Measurements from ENCODE around the gene ZSCAN5C.

ZSCAN5C gene

GRCh38 chr19:56158170-56158757, 43.8 kb upstream of the ZSCAN5C start:
- peaks cover 4% of the 10 kb centered on the region for H3K79me1 ChIP-seq (ENCODE audit: low read length)
- DNase-seq: no peak
- H3K36me3 ChIP-seq (ENCODE audit: control insufficient read depth, insufficient read depth, low read length): no peaks in the 10 kb centered on the region
- no peak overlapping the region for H3K18ac ChIP-seq (ENCODE audit: low read length)
- no peak overlapping the region for H4K8ac ChIP-seq (ENCODE audit: low read depth, low read length)
- no peak overlapping the region for H3K4me3 ChIP-seq (ENCODE audit: low read length)
- peaks cover 4% of the 10 kb centered on the region for H3K4me1 ChIP-seq (ENCODE audit: control insufficient read depth, low read depth, low read length)
- H2AK5ac ChIP-seq (ENCODE audit: low read length): no peak overlapping the region
- no peak overlapping the region for H3K56ac ChIP-seq (ENCODE audit: low read length)
- no peak overlapping the region for H3K27ac ChIP-seq (ENCODE audit: low read depth, low read length)
- no peak overlapping the region for H3K9ac ChIP-seq (ENCODE audit: low read length)
- H2BK120ac ChIP-seq (ENCODE audit: low read depth, low read length): no peak overlapping the region
- no peak overlapping the region for H2BK15ac ChIP-seq (replicated peaks; ENCODE audit: low read depth)
- H3K79me2 ChIP-seq (ENCODE audit: control insufficient read depth, insufficient read depth, low read length): no peaks in the 10 kb centered on the region
- H2BK5ac ChIP-seq (ENCODE audit: low read length): no peak overlapping the region
- H4K5ac ChIP-seq (ENCODE audit: low read length): no peak overlapping the region
- no peak overlapping the region for H3K4me2 ChIP-seq (ENCODE audit: low read length)
- H3K23ac ChIP-seq (ENCODE audit: low read length): no peak overlapping the region
- H3K4ac ChIP-seq (ENCODE audit: low read depth, low read length): no peak overlapping the region
- WGBS (ENCODE audit: extremely low coverage, insufficient coverage, low lambda C conversion rate): no CpG with 5 or more reads among the region's 16 CpGs
- no peaks in the 10 kb centered on the region for H3K27me3 ChIP-seq (ENCODE audit: insufficient read depth, low read length, poor library complexity)

- H3K9ac ChIP-seq (ENCODE audit: low read length): no peak overlapping the region
- WGBS (ENCODE audit: extremely low coverage, insufficient coverage, low lambda C conversion rate): 100% methylated on average over 7 of the region's 9 CpGs
- no peak overlapping the region for H3K4me2 ChIP-seq (ENCODE audit: low read length)
- H3K27me3 ChIP-seq (ENCODE audit: insufficient read depth, low read length, poor library complexity): no peaks in the 10 kb centered on the region
- H2BK15ac ChIP-seq (replicated peaks; ENCODE audit: low read depth): no peak overlapping the region
- no peak overlapping the region for H4K8ac ChIP-seq (ENCODE audit: low read depth, low read length)
- H4K5ac ChIP-seq (ENCODE audit: low read length): no peak overlapping the region
- H3K4me3 ChIP-seq (ENCODE audit: low read length): no peak overlapping the region
- no peak for DNase-seq
- H3K18ac ChIP-seq (ENCODE audit: low read length): no peak overlapping the region
- no peaks in the 10 kb centered on the region for H3K36me3 ChIP-seq (ENCODE audit: control insufficient read depth, insufficient read depth, low read length)
- H3K4ac ChIP-seq (ENCODE audit: low read depth, low read length): no peak overlapping the region
- no peaks in the 10 kb centered on the region for H3K79me2 ChIP-seq (ENCODE audit: control insufficient read depth, insufficient read depth, low read length)
- H2AK5ac ChIP-seq (ENCODE audit: low read length): no peak overlapping the region
- H3K23ac ChIP-seq (ENCODE audit: low read length): no peak overlapping the region
- H3K56ac ChIP-seq (ENCODE audit: low read length): no peak overlapping the region
- H3K79me1 ChIP-seq (ENCODE audit: low read length): peaks cover 4% of the 10 kb centered on the region
- no peak overlapping the region for H3K27ac ChIP-seq (ENCODE audit: low read depth, low read length)
- H2BK5ac ChIP-seq (ENCODE audit: low read length): no peak overlapping the region
- no peaks in the 10 kb centered on the region for H3K4me1 ChIP-seq (ENCODE audit: control insufficient read depth, low read depth, low read length)
- H2BK120ac ChIP-seq (ENCODE audit: low read depth, low read length): no peak overlapping the region
Observed at GRCh38 chr19:56159009-56159559, 43.0 kb upstream of the ZSCAN5C start.

GRCh38 chr19:56159622-56160271, 42.3 kb upstream of the ZSCAN5C start:
- peaks cover 4% of the 10 kb centered on the region for H3K79me1 ChIP-seq (ENCODE audit: low read length)
- no peak for DNase-seq
- H3K79me2 ChIP-seq (ENCODE audit: control insufficient read depth, insufficient read depth, low read length): no peaks in the 10 kb centered on the region
- H3K18ac ChIP-seq (ENCODE audit: low read length): no peak overlapping the region
- H2AK5ac ChIP-seq (ENCODE audit: low read length): no peak overlapping the region
- H2BK15ac ChIP-seq (replicated peaks; ENCODE audit: low read depth): no peak overlapping the region
- H3K27me3 ChIP-seq (ENCODE audit: insufficient read depth, low read length, poor library complexity): no peaks in the 10 kb centered on the region
- WGBS (ENCODE audit: extremely low coverage, insufficient coverage, low lambda C conversion rate): no CpG with 5 or more reads among the region's 69 CpGs
- H4K8ac ChIP-seq (ENCODE audit: low read depth, low read length): no peak overlapping the region
- H3K36me3 ChIP-seq (ENCODE audit: control insufficient read depth, insufficient read depth, low read length): no peaks in the 10 kb centered on the region
- H3K27ac ChIP-seq (ENCODE audit: low read depth, low read length): no peak overlapping the region
- H3K4me2 ChIP-seq (ENCODE audit: low read length): no peak overlapping the region
- no peak overlapping the region for H3K56ac ChIP-seq (ENCODE audit: low read length)
- no peak overlapping the region for H3K4ac ChIP-seq (ENCODE audit: low read depth, low read length)
- no peaks in the 10 kb centered on the region for H3K4me1 ChIP-seq (ENCODE audit: control insufficient read depth, low read depth, low read length)
- H4K5ac ChIP-seq (ENCODE audit: low read length): no peak overlapping the region
- H2BK120ac ChIP-seq (ENCODE audit: low read depth, low read length): no peak overlapping the region
- no peak overlapping the region for H3K9ac ChIP-seq (ENCODE audit: low read length)
- H2BK5ac ChIP-seq (ENCODE audit: low read length): no peak overlapping the region
- H3K4me3 ChIP-seq (ENCODE audit: low read length): no peak overlapping the region
- no peak overlapping the region for H3K23ac ChIP-seq (ENCODE audit: low read length)

GRCh38 chr19:56161534-56161933, 40.5 kb upstream of the ZSCAN5C start:
- no peak overlapping the region for H3K56ac ChIP-seq (ENCODE audit: low read length)
- no CpG with 5 or more reads among the region's 11 CpGs for whole genome bisulfite sequencing (ENCODE audit: extremely low coverage, insufficient coverage, low lambda C conversion rate)

GRCh38 chr19:56162258-56162657, 39.8 kb upstream of the ZSCAN5C start:
- H4K5ac ChIP-seq (ENCODE audit: low read length): no peak overlapping the region
- DNase-seq: no peak

More at GRCh38 chr19:56161534-56161933, 40.5 kb upstream of the ZSCAN5C start:
- no peak overlapping the region for H3K18ac ChIP-seq (ENCODE audit: low read length)
- no peak overlapping the region for H3K27ac ChIP-seq (ENCODE audit: low read depth, low read length)
- H3K9ac ChIP-seq (ENCODE audit: low read length): no peak overlapping the region
- H3K4me1 ChIP-seq (ENCODE audit: control insufficient read depth, low read depth, low read length): no peaks in the 10 kb centered on the region
- H3K4ac ChIP-seq (ENCODE audit: low read depth, low read length): no peak overlapping the region
- H3K27me3 ChIP-seq (ENCODE audit: insufficient read depth, low read length, poor library complexity): no peaks in the 10 kb centered on the region
- H3K79me1 ChIP-seq (ENCODE audit: low read length): no peaks in the 10 kb centered on the region
- no peak overlapping the region for H4K8ac ChIP-seq (ENCODE audit: low read depth, low read length)
- no peak overlapping the region for H4K5ac ChIP-seq (ENCODE audit: low read length)
- H2AK5ac ChIP-seq (ENCODE audit: low read length): no peak overlapping the region
- H3K4me2 ChIP-seq (ENCODE audit: low read length): no peak overlapping the region
- H3K4me3 ChIP-seq (ENCODE audit: low read length): no peak overlapping the region
- H3K23ac ChIP-seq (ENCODE audit: low read length): no peak overlapping the region
- H3K36me3 ChIP-seq (ENCODE audit: control insufficient read depth, insufficient read depth, low read length): no peaks in the 10 kb centered on the region
- H2BK15ac ChIP-seq (replicated peaks; ENCODE audit: low read depth): no peak overlapping the region
- H3K79me2 ChIP-seq (ENCODE audit: control insufficient read depth, insufficient read depth, low read length): no peaks in the 10 kb centered on the region
- no peak for DNase-seq
- H2BK5ac ChIP-seq (ENCODE audit: low read length): no peak overlapping the region
- no peak overlapping the region for H2BK120ac ChIP-seq (ENCODE audit: low read depth, low read length)

More at GRCh38 chr19:56162258-56162657, 39.8 kb upstream of the ZSCAN5C start:
- no peak overlapping the region for H2BK15ac ChIP-seq (replicated peaks; ENCODE audit: low read depth)
- no peak overlapping the region for H2AK5ac ChIP-seq (ENCODE audit: low read length)
- no peak overlapping the region for H3K27ac ChIP-seq (ENCODE audit: low read depth, low read length)
- no peak overlapping the region for H3K9ac ChIP-seq (ENCODE audit: low read length)
- no peaks in the 10 kb centered on the region for H3K4me1 ChIP-seq (ENCODE audit: control insufficient read depth, low read depth, low read length)
- no peak overlapping the region for H3K23ac ChIP-seq (ENCODE audit: low read length)
- H3K27me3 ChIP-seq (ENCODE audit: insufficient read depth, low read length, poor library complexity): no peaks in the 10 kb centered on the region
- H3K18ac ChIP-seq (ENCODE audit: low read length): no peak overlapping the region
- H3K79me2 ChIP-seq (ENCODE audit: control insufficient read depth, insufficient read depth, low read length): no peaks in the 10 kb centered on the region
- H4K8ac ChIP-seq (ENCODE audit: low read depth, low read length): no peak overlapping the region
- no peak overlapping the region for H2BK5ac ChIP-seq (ENCODE audit: low read length)
- H3K4me2 ChIP-seq (ENCODE audit: low read length): no peak overlapping the region
- WGBS (ENCODE audit: extremely low coverage, insufficient coverage, low lambda C conversion rate): no CpG with 5 or more reads among the region's 9 CpGs
- H3K56ac ChIP-seq (ENCODE audit: low read length): no peak overlapping the region
- no peak overlapping the region for H3K4me3 ChIP-seq (ENCODE audit: low read length)
- H3K4ac ChIP-seq (ENCODE audit: low read depth, low read length): no peak overlapping the region
- H2BK120ac ChIP-seq (ENCODE audit: low read depth, low read length): no peak overlapping the region
- no peaks in the 10 kb centered on the region for H3K79me1 ChIP-seq (ENCODE audit: low read length)
- no peaks in the 10 kb centered on the region for H3K36me3 ChIP-seq (ENCODE audit: control insufficient read depth, insufficient read depth, low read length)
